Thyroid gland (tissue), 4 donors: ENCODE measurements around the gene URB1.

Experiments used
- POLR2A ChIP-seq, 2 donors: fragments of 450-650 bp; IDR thresholded peaks; one replicate each; pipeline ENCODE4 v1.6.1; 2017; ENCODE audit warnings: antibody characterized with exemption in 2 of 2, mild to moderate bottlenecking in 2 of 2, moderate library complexity in 1 of 2
- TF ChIP-seq, protein P1 (sequence below), 6 experiments: fragments of 200-600 bp in 3 of 6; fragments of 450-650 bp in 3 of 6; sonication (generic) in 3 of 6; IDR thresholded peaks; one replicate each; pipeline ENCODE4 v1.5.1; 2016 to 2019; ENCODE audit warnings: antibody characterized with exemption in 6 of 6, mild to moderate bottlenecking in 2 of 6, inconsistent platforms in 1 of 6, moderate library complexity in 1 of 6

GRCh38 chr21:32383812-32384211 is 9.0 kb downstream of the URB1 start:
- no peak for TF ChIP-seq POLR2A (IDR thresholded peaks at IDR 0.05)
- TF ChIP-seq, protein P1, sequence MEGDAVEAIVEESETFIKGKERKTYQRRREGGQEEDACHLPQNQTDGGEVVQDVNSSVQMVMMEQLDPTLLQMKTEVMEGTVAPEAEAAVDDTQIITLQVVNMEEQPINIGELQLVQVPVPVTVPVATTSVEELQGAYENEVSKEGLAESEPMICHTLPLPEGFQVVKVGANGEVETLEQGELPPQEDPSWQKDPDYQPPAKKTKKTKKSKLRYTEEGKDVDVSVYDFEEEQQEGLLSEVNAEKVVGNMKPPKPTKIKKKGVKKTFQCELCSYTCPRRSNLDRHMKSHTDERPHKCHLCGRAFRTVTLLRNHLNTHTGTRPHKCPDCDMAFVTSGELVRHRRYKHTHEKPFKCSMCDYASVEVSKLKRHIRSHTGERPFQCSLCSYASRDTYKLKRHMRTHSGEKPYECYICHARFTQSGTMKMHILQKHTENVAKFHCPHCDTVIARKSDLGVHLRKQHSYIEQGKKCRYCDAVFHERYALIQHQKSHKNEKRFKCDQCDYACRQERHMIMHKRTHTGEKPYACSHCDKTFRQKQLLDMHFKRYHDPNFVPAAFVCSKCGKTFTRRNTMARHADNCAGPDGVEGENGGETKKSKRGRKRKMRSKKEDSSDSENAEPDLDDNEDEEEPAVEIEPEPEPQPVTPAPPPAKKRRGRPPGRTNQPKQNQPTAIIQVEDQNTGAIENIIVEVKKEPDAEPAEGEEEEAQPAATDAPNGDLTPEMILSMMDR (IDR thresholded peaks at IDR 0.05), result no peak
